Measurements from ENCODE around the gene EBI3.

Gene EBI3

DNA sequence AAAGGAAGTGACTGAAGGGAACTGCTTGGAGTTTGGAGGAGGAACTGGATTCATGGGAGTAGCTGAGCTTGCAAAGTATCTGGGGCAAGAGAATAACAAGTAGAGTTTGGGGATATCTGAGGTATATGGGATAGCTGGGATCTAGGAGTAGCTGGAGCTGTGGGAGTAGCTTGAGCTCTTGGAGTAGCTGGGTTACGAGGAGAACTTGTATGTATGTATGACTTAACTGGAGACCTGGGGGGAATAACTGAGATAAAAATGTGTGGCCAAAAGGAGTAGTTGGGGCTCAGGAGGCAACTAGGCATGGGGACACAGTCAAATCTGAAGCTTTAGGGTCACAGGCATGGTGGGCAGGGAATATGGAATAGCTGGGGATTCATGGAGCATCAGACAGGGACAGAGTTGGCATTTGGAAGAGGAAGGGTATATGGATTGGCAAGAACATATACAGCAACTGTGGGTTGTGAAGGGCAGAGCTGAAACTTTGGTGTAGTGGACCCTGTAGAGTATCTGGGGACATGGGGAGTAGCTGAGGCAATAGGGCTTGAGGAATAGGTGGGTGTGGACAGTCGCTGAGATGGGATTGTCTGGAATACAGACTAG is 28.3 kb upstream of the EBI3 start:
- TF ChIP-seq, protein P1, sequence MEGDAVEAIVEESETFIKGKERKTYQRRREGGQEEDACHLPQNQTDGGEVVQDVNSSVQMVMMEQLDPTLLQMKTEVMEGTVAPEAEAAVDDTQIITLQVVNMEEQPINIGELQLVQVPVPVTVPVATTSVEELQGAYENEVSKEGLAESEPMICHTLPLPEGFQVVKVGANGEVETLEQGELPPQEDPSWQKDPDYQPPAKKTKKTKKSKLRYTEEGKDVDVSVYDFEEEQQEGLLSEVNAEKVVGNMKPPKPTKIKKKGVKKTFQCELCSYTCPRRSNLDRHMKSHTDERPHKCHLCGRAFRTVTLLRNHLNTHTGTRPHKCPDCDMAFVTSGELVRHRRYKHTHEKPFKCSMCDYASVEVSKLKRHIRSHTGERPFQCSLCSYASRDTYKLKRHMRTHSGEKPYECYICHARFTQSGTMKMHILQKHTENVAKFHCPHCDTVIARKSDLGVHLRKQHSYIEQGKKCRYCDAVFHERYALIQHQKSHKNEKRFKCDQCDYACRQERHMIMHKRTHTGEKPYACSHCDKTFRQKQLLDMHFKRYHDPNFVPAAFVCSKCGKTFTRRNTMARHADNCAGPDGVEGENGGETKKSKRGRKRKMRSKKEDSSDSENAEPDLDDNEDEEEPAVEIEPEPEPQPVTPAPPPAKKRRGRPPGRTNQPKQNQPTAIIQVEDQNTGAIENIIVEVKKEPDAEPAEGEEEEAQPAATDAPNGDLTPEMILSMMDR (IDR thresholded peaks at IDR 0.05; ENCODE audit: extremely low read depth, insufficient read depth, missing control alignments) = no peak
- DNase-seq (ENCODE audit: low spot score) = no peak
- in situ Hi-C loops (cut with MboI; ENCODE audit: low pct_unique_long_range_greater_than_20kb, low sequenced_read_pairs, unreplicated experiment) = no loop called here

DNA sequence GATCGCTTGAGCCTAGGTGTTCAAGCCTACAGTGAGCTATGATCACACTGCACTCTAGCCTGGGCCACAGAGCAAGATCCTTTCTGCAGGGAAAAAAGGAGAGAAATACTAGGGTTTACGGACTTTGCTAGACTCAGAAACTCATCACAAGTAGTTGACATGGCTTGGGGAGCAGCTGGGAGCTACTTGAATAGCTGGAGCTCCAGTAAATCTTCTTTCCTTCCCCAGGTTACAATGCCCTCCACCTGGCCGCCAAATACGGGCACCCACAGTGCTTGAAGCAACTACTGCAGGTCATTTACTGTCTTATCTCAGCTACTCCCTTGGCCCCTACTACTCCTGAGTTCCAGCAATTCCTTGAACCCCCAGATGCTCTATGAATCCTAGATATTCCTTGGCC is 27.5 kb upstream of the EBI3 start:
- in situ Hi-C loops (cut with MboI; ENCODE audit: low pct_unique_long_range_greater_than_20kb, low sequenced_read_pairs, unreplicated experiment) = no loop called here
- DNase-seq (ENCODE audit: low spot score) = no peak

DNA sequence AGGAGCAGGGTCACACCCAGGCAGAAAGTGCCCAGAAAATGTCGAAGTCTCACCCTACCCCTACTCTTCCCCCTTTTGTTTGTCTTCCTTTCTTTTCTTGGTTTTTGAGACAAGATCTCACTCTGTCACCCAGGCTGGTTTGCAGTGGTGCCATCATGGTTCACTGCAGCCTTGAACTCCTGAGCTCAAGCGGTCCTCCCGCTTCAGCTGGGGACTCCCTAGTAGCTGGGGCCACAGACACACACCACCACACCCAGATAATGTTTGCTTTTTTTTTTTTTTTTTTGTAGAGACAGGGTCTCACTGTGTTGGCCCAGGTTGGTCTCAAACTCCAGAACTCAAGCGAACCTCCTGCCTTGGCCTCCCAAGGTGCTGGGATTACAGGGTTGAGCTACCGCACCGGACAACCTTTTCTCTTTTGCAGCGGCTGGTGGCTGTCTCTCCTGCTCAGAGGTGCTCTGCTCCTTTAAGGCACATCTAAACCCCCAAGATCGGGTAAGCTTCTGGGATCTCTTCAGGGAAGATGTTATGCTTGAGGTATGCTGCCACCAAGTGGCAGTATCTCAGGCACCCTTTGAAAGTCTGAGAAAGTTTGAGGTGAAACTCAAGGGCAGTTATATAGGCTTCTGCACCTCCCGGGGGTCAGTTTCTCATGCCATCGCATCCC is 22.4 kb upstream of the EBI3 start:
- TF ChIP-seq, protein P1 (IDR thresholded peaks at IDR 0.05; ENCODE audit: extremely low read depth, insufficient read depth, missing control alignments) = peak; percentile 35
- DNase-seq (ENCODE audit: low spot score) = no peak
- in situ Hi-C loops (cut with MboI; ENCODE audit: low pct_unique_long_range_greater_than_20kb, low sequenced_read_pairs, unreplicated experiment) = no loop called here

More for the DNA sequence above, 27.5 kb upstream of the EBI3 start:
- TF ChIP-seq, protein P1 (IDR thresholded peaks at IDR 0.05; ENCODE audit: extremely low read depth, insufficient read depth, missing control alignments) = no peak

DNA sequence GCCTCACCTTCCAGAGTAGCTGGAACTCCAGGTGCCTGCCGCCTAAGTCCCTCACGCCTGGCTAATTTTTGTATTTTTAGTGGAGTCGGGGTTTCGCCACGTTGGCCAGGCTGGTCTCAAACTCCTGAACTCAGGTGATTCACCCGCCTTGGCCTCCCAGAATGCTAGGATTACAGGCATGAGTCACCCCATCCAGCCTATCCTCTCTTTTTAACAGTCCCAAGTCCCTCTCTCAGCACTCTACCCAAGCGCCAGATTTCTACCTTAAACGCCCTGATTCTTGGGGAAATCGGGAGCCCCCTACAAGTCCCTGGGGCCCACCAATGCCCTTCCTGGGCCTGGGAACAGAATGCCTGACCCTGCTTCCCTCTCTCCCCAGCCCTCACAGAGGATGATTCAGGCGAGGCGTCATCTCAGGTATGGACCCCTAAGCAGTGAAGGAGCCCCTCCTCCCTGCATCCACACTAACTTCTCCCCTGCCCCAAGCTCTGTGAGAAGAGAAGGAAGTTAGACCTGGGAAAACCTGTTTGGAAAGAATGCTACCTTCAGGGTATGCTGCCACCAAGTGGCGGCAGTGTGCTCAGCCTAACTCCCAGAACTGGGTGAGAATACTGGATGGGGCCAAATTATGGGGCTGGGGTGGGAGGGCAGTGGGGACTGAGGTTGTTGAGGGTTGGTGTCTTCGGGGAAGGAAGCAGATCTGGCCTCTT is 20.8 kb upstream of the EBI3 start:
- in situ Hi-C loops (cut with MboI; ENCODE audit: low pct_unique_long_range_greater_than_20kb, low sequenced_read_pairs, unreplicated experiment) = no loop called here
- TF ChIP-seq, protein P1 (IDR thresholded peaks at IDR 0.05; ENCODE audit: extremely low read depth, insufficient read depth, missing control alignments) = peak; percentile 73
- peak; percentile 56 for DNase-seq (ENCODE audit: low spot score)

DNA sequence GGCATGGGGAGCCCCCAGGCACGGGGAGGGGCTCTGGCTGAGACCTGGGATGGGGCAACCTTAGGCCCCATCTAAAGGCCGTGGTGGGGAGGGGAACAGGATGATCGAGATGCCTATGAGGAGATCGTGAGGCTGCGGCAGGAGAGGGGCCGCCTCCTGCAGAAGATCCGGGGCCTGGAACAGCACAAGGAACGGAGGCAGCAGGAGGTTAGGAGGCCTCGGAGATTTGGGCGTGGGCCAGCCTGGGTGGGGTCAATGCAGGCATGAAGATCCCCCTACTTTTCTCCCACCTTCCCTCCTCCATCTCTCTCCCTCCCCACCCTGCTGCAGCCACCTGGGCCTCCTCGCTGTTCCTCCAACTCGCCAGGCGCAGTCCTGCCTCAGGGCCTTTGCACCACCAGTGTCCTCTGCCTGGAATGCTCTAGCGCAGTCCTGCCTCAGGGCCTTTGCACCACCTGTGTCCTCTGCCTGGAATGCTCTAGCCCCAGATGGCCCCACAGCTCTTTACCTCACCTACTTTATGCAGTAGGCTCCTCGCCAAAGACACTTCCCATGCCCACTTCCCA is 19.1 kb upstream of the EBI3 start:
- in situ Hi-C loops (cut with MboI; ENCODE audit: low pct_unique_long_range_greater_than_20kb, low sequenced_read_pairs, unreplicated experiment) = no loop called here
- DNase-seq (ENCODE audit: low spot score) = no peak
- TF ChIP-seq, protein P1 (IDR thresholded peaks at IDR 0.05; ENCODE audit: extremely low read depth, insufficient read depth, missing control alignments) = no peak

DNA sequence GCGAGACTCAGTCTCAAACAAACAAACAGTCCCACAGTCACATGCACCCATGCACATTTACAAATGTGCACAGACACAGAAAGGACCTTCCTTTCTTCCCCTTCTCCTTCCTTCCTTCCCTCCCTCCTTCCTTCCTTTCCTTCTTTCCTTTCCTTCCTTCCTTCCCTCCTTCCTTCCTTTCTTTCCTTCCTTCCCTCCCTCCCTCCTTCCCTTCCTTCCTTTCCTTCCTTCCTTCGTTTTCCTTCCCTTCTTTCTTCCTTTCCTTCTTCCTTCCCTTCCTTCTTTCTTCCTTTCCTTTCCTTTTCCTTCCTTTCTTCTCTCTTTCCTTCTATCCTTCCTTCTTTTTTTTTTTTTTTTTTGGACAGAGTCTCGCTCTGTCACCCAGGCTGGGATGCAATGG is 16.2 kb upstream of the EBI3 start:
- in situ Hi-C loops (cut with MboI; ENCODE audit: low pct_unique_long_range_greater_than_20kb, low sequenced_read_pairs, unreplicated experiment) = no loop called here
- TF ChIP-seq, protein P1 (IDR thresholded peaks at IDR 0.05; ENCODE audit: extremely low read depth, insufficient read depth, missing control alignments) = no peak
- no peak for DNase-seq (ENCODE audit: low spot score)

All from GM13977 (cell line).